Ascending aorta (tissue), 2 donors: ENCODE results near the gene TREH. TPM values are rescaled to one million over a fixed set of nuclear protein-coding genes. Genes with fewer than 3 reads are reported as not detected.
"Not testable (repeated sequence)": the region's sequence is repeated elsewhere in the genome, so short reads cannot be mapped to it uniquely, and the experiment has no call there.

Source experiments
- DNase-seq, 2 donors: peaks; one replicate each; pipeline ENCODE4 v3.0.0-alpha.2; 2019; ENCODE audit warnings: low spot score in 2 of 2
- H3K27ac ChIP-seq, 2 donors: fragments of 200-600 bp; sonication (generic); one replicate each; pipeline ENCODE4 v1.5.1; 2016 to 2017; ENCODE audit warnings: mild to moderate bottlenecking in 1 of 2
- H3K27me3 ChIP-seq: fragments of 200-600 bp; sonication (generic); one replicate; pipeline ENCODE4 v1.5.1; 2017
- H3K36me3 ChIP-seq, 2 donors: fragments of 200-600 bp; sonication (generic); one replicate each; pipeline ENCODE4 v1.5.1; 2016
- H3K4me1 ChIP-seq, 2 donors: fragments of 200-600 bp; sonication (generic); one replicate each; pipeline ENCODE4 v1.5.1; 2016 to 2017; ENCODE audit warnings: mild to moderate bottlenecking in 1 of 2
- H3K4me3 ChIP-seq, 2 donors: fragments of 200-600 bp; sonication (generic); one replicate each; pipeline ENCODE4 v1.5.1; 2016 to 2017; ENCODE audit warnings: mild to moderate bottlenecking in 1 of 2
- H3K9me3 ChIP-seq, 2 donors: fragments of 200-600 bp; sonication (generic); one replicate each; pipeline ENCODE4 v1.5.1; 2016
- intact Hi-C: fragments of 100-400 bp; cut with DNase I; formaldehyde crosslinking; loops from one replicate; pipeline ENCODE4 v1.15.1; 2023
- total RNA-seq: library from RNA; depleted of rRNA; stranded (reverse); fragments of >200 nt; gene quantifications from one replicate; pipeline ENCODE4 v1.1.0, GENCODE V29; 2016
- TF ChIP-seq, protein P1 (sequence below), 3 experiments: fragments of 200-600 bp in 2 of 3; fragments of 450-650 bp in 1 of 3; sonication (generic) in 2 of 3; IDR thresholded peaks; one replicate each; pipeline ENCODE4 v1.5.1; 2016 to 2019; ENCODE audit warnings: antibody characterized with exemption in 3 of 3, mild to moderate bottlenecking in 1 of 3, moderate library complexity in 1 of 3

The TREH gene
- total RNA-seq: not detected

DNA sequence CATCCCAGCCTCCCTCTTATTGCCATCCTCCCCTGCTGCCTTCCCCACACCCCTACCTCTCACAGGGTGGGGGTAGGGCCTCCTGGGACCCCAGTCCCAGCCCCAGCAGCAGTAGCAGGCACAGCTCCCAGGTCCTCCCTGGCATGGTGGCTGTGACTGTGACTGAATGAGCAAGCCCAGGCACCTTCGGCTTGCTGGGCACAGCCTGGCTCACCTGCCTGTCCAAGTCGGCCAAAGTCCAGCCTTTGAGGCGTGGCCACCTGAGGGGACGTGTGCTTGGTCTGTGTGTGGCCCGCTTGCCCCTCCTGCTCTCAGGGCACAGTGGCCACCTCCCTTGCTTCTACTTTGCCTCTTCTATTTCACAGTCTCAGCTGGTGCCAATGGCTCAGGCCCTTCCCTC lies at the start of gene TREH:
TSS of gene TREH (minus strand) at position 168 of the 400 bp plus-strand sequence. CDS start at position 145, 23 bp downstream.
- TF ChIP-seq, protein P1, sequence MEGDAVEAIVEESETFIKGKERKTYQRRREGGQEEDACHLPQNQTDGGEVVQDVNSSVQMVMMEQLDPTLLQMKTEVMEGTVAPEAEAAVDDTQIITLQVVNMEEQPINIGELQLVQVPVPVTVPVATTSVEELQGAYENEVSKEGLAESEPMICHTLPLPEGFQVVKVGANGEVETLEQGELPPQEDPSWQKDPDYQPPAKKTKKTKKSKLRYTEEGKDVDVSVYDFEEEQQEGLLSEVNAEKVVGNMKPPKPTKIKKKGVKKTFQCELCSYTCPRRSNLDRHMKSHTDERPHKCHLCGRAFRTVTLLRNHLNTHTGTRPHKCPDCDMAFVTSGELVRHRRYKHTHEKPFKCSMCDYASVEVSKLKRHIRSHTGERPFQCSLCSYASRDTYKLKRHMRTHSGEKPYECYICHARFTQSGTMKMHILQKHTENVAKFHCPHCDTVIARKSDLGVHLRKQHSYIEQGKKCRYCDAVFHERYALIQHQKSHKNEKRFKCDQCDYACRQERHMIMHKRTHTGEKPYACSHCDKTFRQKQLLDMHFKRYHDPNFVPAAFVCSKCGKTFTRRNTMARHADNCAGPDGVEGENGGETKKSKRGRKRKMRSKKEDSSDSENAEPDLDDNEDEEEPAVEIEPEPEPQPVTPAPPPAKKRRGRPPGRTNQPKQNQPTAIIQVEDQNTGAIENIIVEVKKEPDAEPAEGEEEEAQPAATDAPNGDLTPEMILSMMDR (IDR thresholded peaks at IDR 0.05): no peak
- no peaks in the 10 kb centered on the region for H3K9me3 ChIP-seq
- H3K4me3 ChIP-seq: no peak within 1 kb of the TSS
- no peak for DNase-seq
- H3K36me3 ChIP-seq: no peaks in the 10 kb centered on the region
- no peak within 1 kb of the TSS for H3K27ac ChIP-seq
- intact Hi-C loops: no loop called here
- no peaks in the 10 kb centered on the region for H3K4me1 ChIP-seq
- no peaks in the 10 kb centered on the region for H3K27me3 ChIP-seq

DNA sequence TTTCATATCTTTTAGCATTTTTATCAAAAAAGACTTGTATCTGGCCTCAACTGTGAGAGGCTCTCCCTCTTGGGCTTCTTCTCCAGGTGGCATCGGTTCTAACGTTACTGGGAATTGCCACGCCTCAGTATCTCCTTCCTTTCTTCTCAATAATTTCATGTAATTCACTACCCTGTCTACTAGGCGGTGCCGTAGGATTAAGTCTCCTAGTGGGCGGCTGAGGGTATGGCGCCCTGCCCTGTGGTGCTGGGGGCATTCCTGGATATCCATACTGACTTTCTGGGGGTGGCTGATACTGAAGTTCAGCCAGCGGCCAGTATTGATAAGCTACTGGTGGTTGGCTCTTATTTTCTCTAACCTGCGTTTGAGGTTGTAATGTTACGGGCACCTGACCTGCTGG lies 48.7 kb upstream of the TREH start:
- H3K36me3 ChIP-seq, H3K27ac ChIP-seq, H3K27me3 ChIP-seq, H3K4me1 ChIP-seq, intact Hi-C loops, H3K4me3 ChIP-seq, DNase-seq, H3K9me3 ChIP-seq: not testable (repeated sequence)

- H3K4me1 ChIP-seq, H3K4me3 ChIP-seq, intact Hi-C loops, H3K9me3 ChIP-seq, DNase-seq, H3K27me3 ChIP-seq, H3K27ac ChIP-seq, H3K36me3 ChIP-seq: not testable (repeated sequence)
Observed at GRCh38 chr11:118727721-118728066, 48.2 kb upstream of the TREH start.

GRCh38 chr11:118727001-118727720 lies 47.7 kb upstream of the TREH start:
- intact Hi-C loops, H3K27me3 ChIP-seq: not testable (repeated sequence)

DNA sequence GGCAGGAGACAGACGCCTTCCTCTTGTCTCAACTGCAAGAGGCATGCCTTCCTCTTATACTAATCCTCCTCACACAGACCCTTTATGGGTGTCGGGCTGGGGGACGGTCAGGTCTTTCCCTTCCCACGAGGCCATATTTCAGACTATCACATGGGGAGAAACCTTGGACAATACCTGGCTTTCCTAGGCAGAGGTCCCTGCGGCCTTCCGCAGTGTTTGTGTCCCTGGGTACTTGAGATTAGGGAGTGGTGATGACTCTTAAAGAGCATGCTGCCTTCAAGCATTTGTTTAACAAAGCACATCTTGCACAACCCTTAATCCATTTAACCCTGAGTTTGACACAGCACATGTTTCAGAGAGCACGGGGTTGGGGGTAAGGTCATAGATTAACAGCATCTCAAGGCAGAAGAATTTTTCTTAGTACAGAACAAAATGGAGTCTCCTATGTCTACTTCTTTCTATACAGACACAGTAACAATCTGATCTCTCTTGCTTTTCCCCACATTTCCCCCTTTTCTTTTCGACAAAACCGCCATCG lies 42.1 kb upstream of the TREH start:
- intact Hi-C loops, H3K36me3 ChIP-seq, DNase-seq, H3K9me3 ChIP-seq, H3K4me1 ChIP-seq, H3K27me3 ChIP-seq, H3K27ac ChIP-seq, H3K4me3 ChIP-seq: not testable (repeated sequence)

More at GRCh38 chr11:118727001-118727720, 47.7 kb upstream of the TREH start:
- DNase-seq, H3K4me3 ChIP-seq, H3K4me1 ChIP-seq, H3K9me3 ChIP-seq, H3K36me3 ChIP-seq, H3K27ac ChIP-seq: not testable (repeated sequence)

DNA sequence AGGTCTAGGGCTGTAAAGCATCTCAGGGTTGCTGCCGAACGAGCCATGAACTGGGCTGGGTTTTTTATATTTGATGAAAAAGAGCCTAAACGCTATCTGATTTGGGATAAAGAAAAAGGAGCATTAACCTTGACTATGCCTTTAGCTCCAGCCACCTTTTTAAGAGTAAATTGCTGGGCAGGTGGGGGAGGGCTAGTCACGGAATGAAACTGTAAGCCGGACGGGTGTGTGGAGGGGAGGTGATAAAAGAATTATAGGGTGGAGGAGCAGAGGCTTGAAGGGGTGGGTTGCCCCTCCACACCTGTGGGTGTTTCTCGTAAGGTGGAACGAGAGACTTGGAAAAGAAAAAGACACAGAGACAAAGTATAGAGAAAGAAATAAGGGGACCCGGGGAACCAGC lies 41.3 kb upstream of the TREH start:
- H3K9me3 ChIP-seq, H3K4me3 ChIP-seq, DNase-seq, H3K27ac ChIP-seq, H3K4me1 ChIP-seq, H3K36me3 ChIP-seq, intact Hi-C loops, H3K27me3 ChIP-seq: not testable (repeated sequence)

GRCh38 chr11:118720078-118720477 lies 40.6 kb upstream of the TREH start:
- H3K36me3 ChIP-seq, intact Hi-C loops, DNase-seq, H3K27me3 ChIP-seq, H3K27ac ChIP-seq, H3K4me3 ChIP-seq, H3K9me3 ChIP-seq, H3K4me1 ChIP-seq: not testable (repeated sequence)

DNA sequence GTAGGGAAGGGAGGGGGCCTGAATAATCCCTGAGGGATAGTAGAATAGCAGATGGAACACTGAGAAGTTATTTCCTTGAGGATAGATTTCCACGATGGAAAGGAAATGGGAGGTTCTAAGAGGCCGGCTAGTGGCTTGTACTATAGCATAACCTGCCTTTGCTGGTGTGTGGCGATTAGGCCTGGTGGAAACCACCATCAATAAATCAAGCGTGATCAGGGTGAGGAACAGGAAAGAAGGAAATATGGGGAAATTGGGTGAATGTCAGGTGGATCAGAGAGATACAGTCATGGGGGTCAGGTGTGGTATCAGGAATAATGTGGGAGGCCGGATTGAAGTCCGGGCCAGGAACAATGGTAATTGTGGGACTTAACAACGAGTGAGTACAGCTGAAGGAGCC lies 39.1 kb upstream of the TREH start:
- H3K4me1 ChIP-seq, H3K4me3 ChIP-seq, H3K36me3 ChIP-seq, H3K27ac ChIP-seq, intact Hi-C loops, DNase-seq, H3K27me3 ChIP-seq, H3K9me3 ChIP-seq: not testable (repeated sequence)

DNA sequence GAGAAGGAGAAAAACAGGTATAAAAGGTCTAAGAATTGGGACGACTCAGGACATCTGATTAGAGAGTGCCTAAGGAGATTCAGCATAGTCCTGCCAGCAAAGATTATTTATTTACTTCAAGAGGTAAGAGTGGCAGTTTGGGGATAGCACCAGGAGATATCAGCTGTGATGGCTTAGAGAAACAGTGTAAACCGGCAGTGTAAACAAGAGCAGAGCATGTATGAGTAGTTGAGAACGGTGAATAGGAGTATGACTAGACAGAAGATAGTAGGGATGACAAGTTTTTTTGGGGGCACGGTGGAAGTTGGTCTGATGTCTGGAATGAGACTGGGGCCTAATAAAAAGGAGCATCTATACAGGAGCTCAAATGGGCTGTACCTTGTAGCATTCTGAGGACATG lies 38.3 kb upstream of the TREH start:
- H3K9me3 ChIP-seq, H3K27me3 ChIP-seq, intact Hi-C loops, H3K36me3 ChIP-seq, H3K4me3 ChIP-seq, H3K27ac ChIP-seq, DNase-seq, H3K4me1 ChIP-seq: not testable (repeated sequence)

DNA sequence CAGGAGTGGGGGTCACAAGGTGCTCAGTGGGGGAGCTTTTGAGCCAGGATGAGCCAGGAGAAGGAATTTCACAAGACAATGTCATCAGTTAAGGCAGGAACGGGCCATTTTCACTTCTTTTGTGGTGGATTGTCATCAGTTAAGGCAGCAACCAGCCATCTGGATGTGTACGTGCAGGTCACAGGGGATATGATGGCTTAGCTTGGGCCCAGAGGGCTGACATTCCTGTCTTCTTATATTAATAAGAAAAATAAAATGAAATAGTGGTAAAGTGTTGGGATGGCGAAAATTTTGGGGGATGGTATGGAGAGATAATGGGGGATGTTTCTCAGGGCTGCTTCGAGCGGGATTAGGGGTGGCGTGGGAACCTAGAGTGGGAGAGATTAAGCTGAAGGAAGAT lies 37.8 kb upstream of the TREH start:
- H3K4me1 ChIP-seq, H3K27me3 ChIP-seq, H3K9me3 ChIP-seq, H3K4me3 ChIP-seq, DNase-seq, H3K36me3 ChIP-seq, intact Hi-C loops, H3K27ac ChIP-seq: not testable (repeated sequence)
